Stomach (tissue), 9 donors: Measurements from ENCODE around the gene KAZALD1. TPM values are rescaled to one million over a fixed set of nuclear protein-coding genes. Genes with fewer than 3 reads are reported as not detected.

Experiments
- DNase-seq, 2 donors: peaks; one replicate each; pipeline versions ENCODE4 v3.0.0 to v3.0.0-alpha.2; 2013 to 2019
- H3K27ac ChIP-seq, 5 donors: fragments of 200-600 bp in 4 of 5; sonication (generic) in 4 of 5; one replicate each; pipeline ENCODE4 v1.5.1; 2013 to 2019; ENCODE audit warnings: mild to moderate bottlenecking in 1 of 5, moderate library complexity in 1 of 5
- H3K27me3 ChIP-seq, 3 donors: fragments of 200-600 bp; sonication (generic); one replicate each; pipeline ENCODE4 v1.5.1; 2017 to 2019; ENCODE audit warnings: mixed run types in 1 of 3
- H3K36me3 ChIP-seq, 4 donors: fragments of 200-600 bp; sonication (generic); 1 replicate in 3 of 4; 2 replicates in 1 of 4; pipeline ENCODE4 v1.5.1; 2016 to 2019
- H3K4me1 ChIP-seq, 4 donors: fragments of 200-600 bp; sonication (generic); one replicate each; pipeline ENCODE4 v1.5.1; 2016 to 2019
- H3K4me3 ChIP-seq, 4 donors: fragments of 200-600 bp; sonication (generic) in 3 of 4; one replicate each; pipeline ENCODE4 v1.5.1; 2016 to 2019; ENCODE audit warnings: mild to moderate bottlenecking in 1 of 4
- H3K9me3 ChIP-seq, 4 donors: fragments of 200-600 bp; sonication (generic); one replicate each; pipeline ENCODE4 v1.5.1; 2016 to 2019
- EP300 ChIP-seq: sonication (generic); formaldehyde crosslinking; IDR thresholded peaks from one replicate; pipeline ENCODE4 v1.6.1; 2017; ENCODE audit warnings: antibody characterized with exemption
- POLR2A ChIP-seq, 4 donors: fragments of 450-650 bp; IDR thresholded peaks; one replicate each; pipeline ENCODE4 v1.6.1; 2016; ENCODE audit warnings: antibody characterized with exemption in 4 of 4, control low read depth in 2 of 4, mild to moderate bottlenecking in 1 of 4, moderate library complexity in 1 of 4
- POLR2AphosphoS5 ChIP-seq, 3 donors: sonication (generic); formaldehyde crosslinking; IDR thresholded peaks; one replicate each; pipeline ENCODE4 v1.6.1; 2016; ENCODE audit warnings: antibody characterized with exemption in 3 of 3
- WGBS, 5 donors: extraction: QIAGEN DNeasy Blood & Tissue Kit in 3 of 5; methylation state at CpG; one replicate each; pipeline versions ENCODE4 v1.1.5 to v1.1.7; 2013 to 2018; 5-methylcytosine and 5-hydroxymethylcytosine counted together
- intact Hi-C: fragments of 100-400 bp; cut with DNase I; formaldehyde crosslinking; loops from one replicate; pipeline ENCODE4 v1.15.1; 2023; ENCODE audit warnings: low total_unique reads
- polyA plus RNA-seq, 3 donors: library from polyadenylated mRNA; stranded (reverse); fragments of 200-250 nt; gene quantifications; one replicate each; pipeline ENCODE4 v1.2.3, GENCODE V29; 2013
- total RNA-seq, 5 donors: library from RNA; depleted of rRNA; stranded (reverse); fragments of >200 nt; gene quantifications; one replicate each; pipeline versions ENCODE4 v1.1.0 to v1.2.3, GENCODE V29; 2014 to 2016
- TF ChIP-seq, protein P1 (sequence below), 7 experiments: fragments of 450-650 bp in 4 of 7; fragments of 200-600 bp in 3 of 7; sonication (generic) in 3 of 7; IDR thresholded peaks; one replicate each; pipeline ENCODE4 v1.5.1; 2016 to 2019; ENCODE audit warnings: antibody characterized with exemption in 7 of 7, control low read depth in 2 of 7, mild to moderate bottlenecking in 1 of 7
- donor health status: healthy with polysubstance abuse.
- donor health status: Bipolar disorder and iron deficiency.
- donor health status: healthy.

The KAZALD1 gene
- total and polyA plus RNA-seq, 8 donors = 2.2 to 35.5 (median 12.0) TPM; not detected in 1

- Histone ChIP-seq H3K4me3 (no peak overlapping the region), H3K36me3 (no peaks in the 10 kb centered on the region), H3K4me1 (peaks cover 19 to 34% (median 29%) of the 10 kb centered on the region in 4 donors), H3K9me3 (no peaks in the 10 kb centered on the region), H3K27me3 (peaks cover 0 to 18% (median 2%) of the 10 kb centered on the region in 3 donors), H3K27ac (no peak overlapping the region)
- intact Hi-C loops = no loop called here
- no peak for DNase-seq
- TF ChIP-seq EP300 (no peak), POLR2AphosphoS5 (IDR thresholded peaks at IDR 0.05) (no peak), POLR2A (IDR thresholded peaks at IDR 0.05) (no peak)
- TF ChIP-seq, protein P1, sequence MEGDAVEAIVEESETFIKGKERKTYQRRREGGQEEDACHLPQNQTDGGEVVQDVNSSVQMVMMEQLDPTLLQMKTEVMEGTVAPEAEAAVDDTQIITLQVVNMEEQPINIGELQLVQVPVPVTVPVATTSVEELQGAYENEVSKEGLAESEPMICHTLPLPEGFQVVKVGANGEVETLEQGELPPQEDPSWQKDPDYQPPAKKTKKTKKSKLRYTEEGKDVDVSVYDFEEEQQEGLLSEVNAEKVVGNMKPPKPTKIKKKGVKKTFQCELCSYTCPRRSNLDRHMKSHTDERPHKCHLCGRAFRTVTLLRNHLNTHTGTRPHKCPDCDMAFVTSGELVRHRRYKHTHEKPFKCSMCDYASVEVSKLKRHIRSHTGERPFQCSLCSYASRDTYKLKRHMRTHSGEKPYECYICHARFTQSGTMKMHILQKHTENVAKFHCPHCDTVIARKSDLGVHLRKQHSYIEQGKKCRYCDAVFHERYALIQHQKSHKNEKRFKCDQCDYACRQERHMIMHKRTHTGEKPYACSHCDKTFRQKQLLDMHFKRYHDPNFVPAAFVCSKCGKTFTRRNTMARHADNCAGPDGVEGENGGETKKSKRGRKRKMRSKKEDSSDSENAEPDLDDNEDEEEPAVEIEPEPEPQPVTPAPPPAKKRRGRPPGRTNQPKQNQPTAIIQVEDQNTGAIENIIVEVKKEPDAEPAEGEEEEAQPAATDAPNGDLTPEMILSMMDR (IDR thresholded peaks at IDR 0.05) = no peak
- WGBS, 5 donors = 70 to 82% (median 80%) methylated on average over 7 of the region's 7 CpGs
Measured at GRCh38 chr10:101028446-101029337, 33.1 kb upstream of the KAZALD1 start.

DNA sequence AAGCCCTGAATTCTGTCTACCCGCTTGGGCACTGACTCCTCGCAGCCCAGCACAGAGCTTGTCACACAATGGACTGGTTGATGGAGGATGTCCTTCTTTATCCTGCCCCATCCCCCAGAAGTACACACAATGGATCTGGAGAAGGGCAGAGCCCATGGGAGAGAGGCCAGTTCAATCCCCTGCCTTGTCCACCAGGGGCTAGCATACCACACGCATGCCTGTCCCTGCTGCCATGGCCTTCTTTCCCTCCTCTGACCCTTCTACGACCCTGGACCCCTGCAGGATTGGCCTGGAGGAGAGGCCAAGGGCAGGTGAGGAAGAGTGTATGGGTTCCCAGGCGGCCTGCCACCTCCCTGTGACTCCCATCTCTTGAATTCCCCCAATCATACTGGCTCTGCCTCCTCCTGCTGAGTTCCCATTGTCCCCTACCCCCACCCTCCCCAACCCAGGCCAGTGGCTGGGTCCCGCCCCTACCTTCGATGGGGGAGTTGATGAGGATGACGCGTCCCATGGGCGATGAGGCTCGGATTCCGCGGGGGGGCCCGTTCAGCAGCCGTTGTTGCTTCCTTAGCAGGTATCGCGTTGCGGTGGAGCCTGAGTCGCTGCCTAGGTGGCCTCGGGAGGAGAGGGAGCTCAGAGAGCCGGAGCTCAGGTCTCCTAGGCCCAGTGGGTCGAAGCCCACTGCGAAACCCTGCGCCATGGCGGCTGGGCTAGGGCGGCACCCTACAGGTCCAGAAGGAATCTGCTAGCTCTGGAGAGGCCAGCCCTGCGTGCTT, 32.1 kb upstream of the KAZALD1 start:
- TF ChIP-seq POLR2A (IDR thresholded peaks at IDR 0.05) (no peak), EP300 (no peak), POLR2AphosphoS5 (IDR thresholded peaks at IDR 0.05) (no peak)
- TF ChIP-seq, protein P1 (IDR thresholded peaks at IDR 0.05) = no peak
- intact Hi-C loops = no loop called here
- Histone ChIP-seq H3K36me3 (peaks cover 0 to 4% (median 1%) of the 10 kb centered on the region in 4 donors), H3K4me3 (no peak overlapping the region), H3K27me3 (peaks cover 0 to 18% (median 2%) of the 10 kb centered on the region in 3 donors), H3K9me3 (no peaks in the 10 kb centered on the region), H3K4me1 (peaks cover 19 to 40% (median 31%) of the 10 kb centered on the region in 4 donors), H3K27ac (no peak overlapping the region)
- no peak for DNase-seq
- WGBS, 5 donors = 60 to 67% (median 63%) methylated on average over 22 to 27 of the region's 27 CpGs

DNA sequence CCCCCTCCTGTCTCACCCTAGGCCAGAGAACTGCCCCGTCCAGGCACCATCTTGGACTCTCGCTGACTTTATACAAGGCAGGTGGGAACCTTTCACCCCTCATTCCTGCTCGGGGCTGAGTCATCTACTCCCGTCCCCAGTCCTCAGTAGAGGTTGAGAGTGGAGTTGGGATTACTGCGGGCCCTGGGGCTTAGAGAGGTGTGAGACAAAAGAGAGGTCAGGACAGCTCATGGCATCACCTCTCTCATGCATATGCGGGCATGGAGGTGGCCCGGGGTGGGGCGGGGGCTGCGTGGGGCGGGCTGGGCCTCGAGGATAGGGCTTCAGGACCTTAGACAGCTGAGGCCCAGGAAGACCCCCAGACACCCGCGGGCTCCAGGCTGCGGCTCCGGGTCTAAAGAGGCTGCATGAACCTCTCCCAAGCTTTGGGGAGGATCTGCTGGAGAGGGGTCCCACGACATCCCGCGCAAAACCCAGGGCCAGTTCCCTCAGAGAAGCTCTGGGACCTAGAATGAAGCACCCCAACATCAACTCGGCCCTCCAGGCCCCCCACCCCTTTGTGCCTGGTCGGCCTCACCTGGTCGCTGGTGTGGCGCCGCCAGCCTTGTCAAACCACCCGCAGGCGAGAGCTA, 31.2 kb upstream of the KAZALD1 start:
- Histone ChIP-seq H3K4me1 (peaks cover 19 to 40% (median 31%) of the 10 kb centered on the region in 4 donors), H3K27ac (peak overlapping the region; percentile 74 to 98 (median 93)), H3K9me3 (no peaks in the 10 kb centered on the region), H3K4me3 (peak overlapping the region; percentile 63 to 79 (median 66)), H3K36me3 (peaks cover 7 to 13% (median 10%) of the 10 kb centered on the region in 4 donors), H3K27me3 (peaks cover 0 to 18% (median 2%) of the 10 kb centered on the region in 3 donors)
- no peak for TF ChIP-seq EP300
- TF ChIP-seq POLR2A (IDR thresholded peaks at IDR 0.05) = no peak
- no peak for TF ChIP-seq POLR2AphosphoS5 (IDR thresholded peaks at IDR 0.05)
- TF ChIP-seq, protein P1 (IDR thresholded peaks at IDR 0.05) = no peak
- DNase-seq = peak in 1 of 2 donors; percentile 42
- 7 to 12% (median 10%) methylated on average over 9 to 25 of the region's 25 CpGs for WGBS, 5 donors
- intact Hi-C loops = no loop called here
